IMR-90 (cell line): ENCODE data around the gene ADPRM. TPM values are rescaled to one million over a fixed set of nuclear protein-coding genes. Genes with fewer than 3 reads are reported as not detected.

ENCODE experiments used
- ATAC-seq: fragments of 200-7000 bp; cut with Tn5 transposase; 2 replicates; pipeline ENCODE4 v1.9.1; 2020; ENCODE audit warnings: low read depth, mild to moderate bottlenecking, moderate library complexity
- BruUV-seq: library from RNA; stranded (reverse); fragments of 400-500 nt; replicated peaks from 2 replicates; lab custom pipeline; 2021; lab: Mats Ljungman, UMichigan
- CTCF ChIA-PET: fragments of 300-600 bp; formaldehyde crosslinking; extraction: SDS; loops from one replicate; lab custom pipeline; 2021; ENCODE audit warnings: antibody characterized with exemption; lab: Yijun Ruan, JAX
- POLR2A ChIA-PET: fragments of 300-600 bp; sonication (Branson Sonifier 250); formaldehyde crosslinking; loops from one replicate; lab custom pipeline; 2022; ENCODE audit warnings: antibody characterized with exemption; ENCODE audit not compliant: unreplicated experiment; lab: Charles Lee
- DNase-seq: peaks from one replicate; pipeline ENCODE4 v3.0.0; 2013
- H2AFZ ChIP-seq: replicated peaks from 2 replicates; pipeline ENCODE3; 2013; ENCODE audit warnings: low read length, mild to moderate bottlenecking; ENCODE audit not compliant: poor library complexity
- H2AK5ac ChIP-seq: 2 replicates; pipeline ENCODE4 v1.6.1; 2013; ENCODE audit warnings: low read depth, low read length, inconsistent platforms
- H2AK9ac ChIP-seq: replicated peaks from 2 replicates; pipeline ENCODE3; 2013; ENCODE audit warnings: mild to moderate bottlenecking, low read depth, low read length, moderate library complexity; ENCODE audit not compliant: poor library complexity
- H2BK120ac ChIP-seq: 2 replicates; pipeline ENCODE4 v1.6.1; 2013; ENCODE audit warnings: low read depth, low read length, inconsistent platforms
- H2BK15ac ChIP-seq: 3 replicates; pipeline ENCODE4 v1.6.1; 2013; ENCODE audit warnings: low read depth, low read length, inconsistent platforms
- H2BK20ac ChIP-seq: 2 replicates; pipeline ENCODE4 v1.6.1; 2013; ENCODE audit warnings: low read depth, mild to moderate bottlenecking, inconsistent platforms, low read length, moderate library complexity
- H2BK5ac ChIP-seq: 2 replicates; pipeline ENCODE4 v1.6.1; 2013; ENCODE audit warnings: mild to moderate bottlenecking, low read depth, low read length, inconsistent platforms; ENCODE audit not compliant: poor library complexity, severe bottlenecking
- H3K14ac ChIP-seq: replicated peaks from 2 replicates; pipeline ENCODE4 v1.6.1; 2013; ENCODE audit warnings: low read depth, low read length, inconsistent platforms
- H3K18ac ChIP-seq: 2 replicates; pipeline ENCODE4 v1.6.1; 2013; ENCODE audit warnings: low read depth, low read length, control low read depth
- H3K23ac ChIP-seq: 2 replicates; pipeline ENCODE4 v1.6.1; 2013; ENCODE audit warnings: low read depth, low read length, inconsistent platforms
- H3K27ac ChIP-seq: 2 replicates; pipeline ENCODE4 v1.5.1; 2013; ENCODE audit warnings: mild to moderate bottlenecking, control low read depth, low read length; ENCODE audit not compliant: insufficient read depth
- H3K27me3 ChIP-seq: 2 replicates; pipeline ENCODE4 v1.6.1; 2013; ENCODE audit warnings: low read length; ENCODE audit not compliant: control insufficient read depth, insufficient read depth
- H3K36me3 ChIP-seq: 2 replicates; pipeline ENCODE4 v1.6.1; 2013; ENCODE audit warnings: low read length, mixed read lengths; ENCODE audit not compliant: control insufficient read depth, insufficient read depth
- H3K4ac ChIP-seq: 2 replicates; pipeline ENCODE4 v1.6.1; 2013; ENCODE audit warnings: low read depth, low read length, inconsistent platforms
- H3K4me1 ChIP-seq: 2 replicates; pipeline ENCODE4 v1.6.1; 2013; ENCODE audit warnings: low read length, mixed read lengths; ENCODE audit not compliant: control insufficient read depth, insufficient read depth
- H3K4me2 ChIP-seq: 2 replicates; pipeline ENCODE4 v1.6.1; 2013; ENCODE audit warnings: low read depth, mild to moderate bottlenecking, control low read depth, low read length, moderate library complexity
- H3K4me3 ChIP-seq: 2 replicates; pipeline ENCODE4 v1.5.1; 2013; ENCODE audit warnings: low read depth, mild to moderate bottlenecking, control low read depth, low read length, moderate library complexity; ENCODE audit not compliant: insufficient read depth
- H3K56ac ChIP-seq: 2 replicates; pipeline ENCODE4 v1.6.1; 2013; ENCODE audit warnings: low read length, inconsistent platforms; ENCODE audit not compliant: insufficient read depth; ENCODE audit errors: extremely low read depth
- H3K79me1 ChIP-seq, 2 experiments: 2 replicates each; pipeline ENCODE4 v1.6.1; 2013; ENCODE audit warnings: low read length in 2 of 2, inconsistent platforms in 1 of 2, low read depth in 1 of 2
- H3K9ac ChIP-seq: 2 replicates; pipeline ENCODE4 v1.6.1; 2013; ENCODE audit warnings: low read depth, low read length, control low read depth
- H3K9me1 ChIP-seq: 2 replicates; pipeline ENCODE4 v1.6.1; 2013; ENCODE audit warnings: low read length, inconsistent platforms; ENCODE audit not compliant: insufficient read depth
- H3K9me3 ChIP-seq: 2 replicates; pipeline ENCODE4 v1.6.1; 2013; ENCODE audit warnings: low read length; ENCODE audit not compliant: control insufficient read depth, insufficient read depth
- H4K20me1 ChIP-seq: 2 replicates; pipeline ENCODE4 v1.6.1; 2013; ENCODE audit warnings: low read length, inconsistent platforms; ENCODE audit not compliant: insufficient read depth
- H4K5ac ChIP-seq: 2 replicates; pipeline ENCODE4 v1.6.1; 2013; ENCODE audit warnings: mild to moderate bottlenecking, low read depth, low read length, control low read depth
- H4K8ac ChIP-seq, 2 experiments: 2 replicates each; pipeline ENCODE4 v1.6.1; 2013; ENCODE audit warnings: low read depth in 2 of 2, low read length in 2 of 2, control low read depth in 1 of 2, inconsistent platforms in 1 of 2
- H4K91ac ChIP-seq: 2 replicates; pipeline ENCODE4 v1.6.1; 2013; ENCODE audit warnings: low read depth, low read length, inconsistent platforms; ENCODE audit not compliant: insufficient read depth
- BHLHE40 ChIP-seq: fragments of 150-350 bp; IDR thresholded peaks from 2 replicates; pipeline ENCODE4 v1.6.1; 2016; ENCODE audit warnings: mild to moderate bottlenecking, low read depth, low read length
- CEBPB ChIP-seq: IDR thresholded peaks from 2 replicates; pipeline ENCODE4 v1.6.1; 2012; ENCODE audit warnings: low read depth, low read length, improper control_type of control experiment
- CHD1 ChIP-seq: IDR thresholded peaks from 2 replicates; pipeline ENCODE4 v1.6.1; 2012; ENCODE audit warnings: low read depth, low read length, improper control_type of control experiment
- CTCF ChIP-seq: conservative IDR thresholded peaks from 2 replicates; pipeline ENCODE4 v1.5.1; 2012; ENCODE audit warnings: mild to moderate bottlenecking, low read depth, low read length, improper control_type of control experiment
- ELK1 ChIP-seq: fragments of 150-350 bp; IDR thresholded peaks from 2 replicates; pipeline ENCODE4 v1.6.1; 2016; ENCODE audit warnings: low read depth, mild to moderate bottlenecking, low read length, moderate library complexity, borderline replicate concordance
- FOS ChIP-seq: fragments of 150-350 bp; IDR thresholded peaks from 2 replicates; pipeline ENCODE4 v1.6.1; 2016; ENCODE audit warnings: low read depth, low read length
- MAFK ChIP-seq: IDR thresholded peaks from 2 replicates; pipeline ENCODE4 v1.6.1; 2012; ENCODE audit warnings: low read depth, low read length, improper control_type of control experiment
- MAZ ChIP-seq: IDR thresholded peaks from 2 replicates; pipeline ENCODE4 v1.6.1; 2012; ENCODE audit warnings: low read depth, mild to moderate bottlenecking, low read length, improper control_type of control experiment, moderate library complexity, borderline replicate concordance
- MXI1 ChIP-seq: IDR thresholded peaks from 2 replicates; pipeline ENCODE4 v1.6.1; 2012; ENCODE audit warnings: low read depth, mild to moderate bottlenecking, low read length, moderate library complexity, borderline replicate concordance
- NFE2L2 ChIP-seq: fragments of 150-350 bp; IDR thresholded peaks from 2 replicates; pipeline ENCODE4 v1.6.1; 2016; ENCODE audit warnings: low read depth, mild to moderate bottlenecking, low read length
- POLR2A ChIP-seq: IDR thresholded peaks from 2 replicates; pipeline ENCODE4 v1.6.1; 2012; ENCODE audit warnings: mild to moderate bottlenecking, low read depth, low read length
- RAD21 ChIP-seq: IDR thresholded peaks from 2 replicates; pipeline ENCODE4 v1.6.1; 2012; ENCODE audit warnings: low read length, improper control_type of control experiment
- RCOR1 ChIP-seq: IDR thresholded peaks from 2 replicates; pipeline ENCODE4 v1.6.1; 2012; ENCODE audit warnings: mild to moderate bottlenecking, low read length, improper control_type of control experiment; ENCODE audit not compliant: insufficient replicate concordance
- RFX5 ChIP-seq: IDR thresholded peaks from 2 replicates; pipeline ENCODE4 v1.8.0; 2012; ENCODE audit warnings: low read depth, mild to moderate bottlenecking, low read length, moderate library complexity
- SMC3 ChIP-seq: fragments of 150-350 bp; IDR thresholded peaks from 2 replicates; pipeline ENCODE4 v1.6.1; 2016; ENCODE audit warnings: low read depth, mild to moderate bottlenecking, antibody characterized with exemption, low read length, moderate library complexity
- USF2 ChIP-seq: fragments of 150-350 bp; IDR thresholded peaks from 2 replicates; pipeline ENCODE4 v1.6.1; 2017; ENCODE audit warnings: mild to moderate bottlenecking, antibody characterized with exemption, low read length, low read depth
- WGBS, 2 experiments: methylation state at CpG; one replicate each; pipeline versions ENCODE4 v1.1.5 to v1.1.7; 2013; ENCODE audit warnings: missing lambda C conversion rate in 2 of 2; ENCODE audit not compliant: insufficient read length in 1 of 2; ENCODE audit errors: extremely low coverage in 2 of 2; 5-methylcytosine and 5-hydroxymethylcytosine counted together
- dilution Hi-C: fragments of 300-500 bp; cut with HindIII; formaldehyde crosslinking; loops from one replicate; pipeline ENCODE4 v1.14.3; 2018; ENCODE audit warnings: low sequenced_read_pairs; ENCODE audit not compliant: unreplicated experiment
- in situ Hi-C: fragments of 300-500 bp; cut with MboI; formaldehyde crosslinking; loops from 3 replicates; pipeline ENCODE4 v1.14.3; 2019; ENCODE audit warnings: low sequenced_read_pairs, inconsistent platforms, mixed read lengths
- intact Hi-C: fragments of 100-400 bp; cut with micrococcal nuclease; formaldehyde crosslinking; loops from 2 replicates; pipeline ENCODE4 v1.10.0; 2022
- polyA plus RNA-seq, 3 experiments: library from polyadenylated mRNA; depleted of rRNA; stranded (reverse); fragments of >200 nt; gene quantifications; 2 replicates each; pipeline ENCODE4 v1.2.3, GENCODE V29; 2012; ENCODE audit warnings: low replicate concordance in 1 of 3
- total RNA-seq: library from RNA; depleted of rRNA; stranded (reverse); fragments of >200 nt; gene quantifications from 2 replicates; pipeline ENCODE4 v1.2.3, GENCODE V29; 2012

ADPRM gene
- total and polyA plus RNA-seq, 2 of the 4 experiments (the other 2 are of a cell fraction) = 7.4 to 12.2 TPM

GRCh38 chr17:10728331-10728892 is 31.0 kb downstream of the ADPRM start:
- no peak overlapping the region for H2AK9ac ChIP-seq
- H3K4me3 ChIP-seq = no peak overlapping the region
- H4K8ac ChIP-seq = no peak overlapping the region; a peak in 1 of 4 replicates
- no TSS peak for BruUV-seq
- peaks cover 5% of the 10 kb centered on the region for H3K36me3 ChIP-seq
- no peak for TF ChIP-seq MXI1
- no peak for TF ChIP-seq MAZ
- TF ChIP-seq RAD21 = no peak
- TF ChIP-seq POLR2A = no peak
- no peak for TF ChIP-seq NFE2L2
- no peak for TF ChIP-seq SMC3
- no peak for TF ChIP-seq RFX5
- no peak for TF ChIP-seq BHLHE40
- no peak for TF ChIP-seq CHD1
- TF ChIP-seq FOS = no peak
- no peak for TF ChIP-seq ELK1
- no peak for TF ChIP-seq RCOR1
- no peak for TF ChIP-seq CTCF
- no peak for TF ChIP-seq MAFK
- TF ChIP-seq CEBPB = no peak
- TF ChIP-seq USF2 = no peak
- H2BK15ac ChIP-seq = no peak overlapping the region
- H4K20me1 ChIP-seq = no peaks in the 10 kb centered on the region
- no peaks in the 10 kb centered on the region for H3K9me3 ChIP-seq
- ATAC-seq (no peak), DNase-seq (no peak)
- no peak overlapping the region for H3K18ac ChIP-seq
- H3K23ac ChIP-seq = no peak overlapping the region
- H4K5ac ChIP-seq = no peak overlapping the region
- no peak overlapping the region for H3K4me2 ChIP-seq
- dilution Hi-C loops (no loop called here), intact Hi-C loops (loop anchor here (2.0 to 10.0 kb wide), 2 partner anchors 82 to 1266 kb away; partner anchors contain the start of gene ZNF18), in situ Hi-C loops (loop anchor here (10.0 kb wide), 1 partner anchor 64 kb away; no protein-coding TSS in a partner anchor)
- no peak overlapping the region for H2AK5ac ChIP-seq
- H3K9me1 ChIP-seq = 0 out of 2 replicates have a peak, but pooled peaks cover 3% of the 10 kb centered on the region
- H2BK5ac ChIP-seq = no peak overlapping the region
- H3K79me1 ChIP-seq = no peaks in the 10 kb centered on the region
- POLR2A ChIA-PET = no interaction called here
- no peak overlapping the region for H2BK120ac ChIP-seq
- no peak overlapping the region for H3K56ac ChIP-seq
- no peak overlapping the region for H3K27ac ChIP-seq
- WGBS, 2 experiments = no CpG with 5 or more reads among the region's 10 CpGs
- H3K4me1 ChIP-seq = no peaks in the 10 kb centered on the region; the same call in 1 of the 2 replicates
- H3K27me3 ChIP-seq = no peaks in the 10 kb centered on the region; the same call in 1 of the 2 replicates
- no peak overlapping the region for H3K14ac ChIP-seq
- CTCF ChIA-PET = interaction anchor here (0.5 kb wide), 1 partner anchor 1589 kb away, joined by 4 read pairs; no protein-coding TSS in a partner anchor
- H2BK20ac ChIP-seq = no peak overlapping the region
- no peak overlapping the region for H2AFZ ChIP-seq
- H3K9ac ChIP-seq = no peak overlapping the region
- H4K91ac ChIP-seq = no peak overlapping the region
- H3K4ac ChIP-seq = no peak overlapping the region
